Activated CD4-positive, CD25-positive, alpha-beta regulatory T cell (primary cell): ENCODE results near the gene CACNA1S.

Source experiments
- DNase-seq, 4 experiments: peaks; one replicate each; lab custom pipeline; 2025; lab: John Stamatoyannopoulos, UW

The CACNA1S gene

GRCh38 chr1:201013991-201014815, 98.0 kb downstream of the CACNA1S start:
- DNase-seq: no peak

GRCh38 chr1:201013031-201013485, 99.2 kb downstream of the CACNA1S start:
- no peak for DNase-seq

- no peak for DNase-seq
Observed at GRCh38 chr1:201011616-201012015, 100.6 kb downstream of the CACNA1S start.

GRCh38 chr1:201009962-201010645, 102.1 kb downstream of the CACNA1S start:
- no peak for DNase-seq

- no peak for DNase-seq
Observed at GRCh38 chr1:201008666-201009360, 103.4 kb downstream of the CACNA1S start.

- DNase-seq: no peak
Observed at GRCh38 chr1:201007481-201007880, 104.7 kb downstream of the CACNA1S start.

- no peak for DNase-seq
Observed at GRCh38 chr1:201006450-201006849, 105.8 kb downstream of the CACNA1S start.

GRCh38 chr1:201004732-201005131, 107.5 kb downstream of the CACNA1S start:
- no peak for DNase-seq

GRCh38 chr1:201004154-201004553, 108.1 kb downstream of the CACNA1S start:
- DNase-seq: no peak

GRCh38 chr1:201002510-201002909, 109.7 kb downstream of the CACNA1S start:
- no peak for DNase-seq

- DNase-seq: no peak
Observed at GRCh38 chr1:201001962-201002361, 110.3 kb downstream of the CACNA1S start.

GRCh38 chr1:201000391-201000790, 111.8 kb downstream of the CACNA1S start:
- DNase-seq: no peak

- no peak for DNase-seq
Observed at GRCh38 chr1:200999667-201000066, 112.6 kb downstream of the CACNA1S start.

GRCh38 chr1:200998323-200998722, 113.9 kb downstream of the CACNA1S start:
- DNase-seq: no peak

- DNase-seq: no peak
Observed at GRCh38 chr1:200992382-200993048, 119.7 kb downstream of the CACNA1S start.

- no peak for DNase-seq
Observed at GRCh38 chr1:200991097-200991614, 121.1 kb downstream of the CACNA1S start.

- no peak for DNase-seq
Observed at GRCh38 chr1:200990114-200990513, 122.1 kb downstream of the CACNA1S start.
